ENCODE data around the gene DIDO1. TPM values are rescaled to one million over a fixed set of nuclear protein-coding genes. Genes with fewer than 3 reads are reported as not detected.

Gene DIDO1
- total RNA-seq, 1 donor from 2014 or later = 47.5 TPM

GRCh38 chr20:62892348-62893304 lies 33.7 kb downstream of the DIDO1 start:
- DNase-seq = no peak

GRCh38 chr20:62891111-62891510 lies 35.2 kb downstream of the DIDO1 start:
- DNase-seq = peak; percentile 22

- DNase-seq = no peak
Measured at GRCh38 chr20:62890444-62890843, 35.9 kb downstream of the DIDO1 start.

- no peak for DNase-seq
Measured at GRCh38 chr20:62889871-62890270, 36.4 kb downstream of the DIDO1 start.

GRCh38 chr20:62889411-62889810 lies 36.9 kb downstream of the DIDO1 start:
- DNase-seq = no peak

- no peak for DNase-seq
Measured at GRCh38 chr20:62888910-62889309, 37.4 kb downstream of the DIDO1 start.

GRCh38 chr20:62888406-62888805 lies 37.9 kb downstream of the DIDO1 start:
- no peak for DNase-seq

- DNase-seq = no peak
Measured at GRCh38 chr20:62887860-62888239, 38.5 kb downstream of the DIDO1 start.

- DNase-seq = peak; percentile 93
Measured at GRCh38 chr20:62887152-62887859, 39.0 kb downstream of the DIDO1 start.

- DNase-seq = no peak
Measured at GRCh38 chr20:62886709-62887058, 39.6 kb downstream of the DIDO1 start.

- DNase-seq = no peak
Measured at GRCh38 chr20:62885896-62886708, 40.2 kb downstream of the DIDO1 start.

GRCh38 chr20:62885046-62885895 lies 41.0 kb downstream of the DIDO1 start:
- DNase-seq = no peak

GRCh38 chr20:62884556-62884955 lies 41.7 kb downstream of the DIDO1 start:
- DNase-seq = no peak

GRCh38 chr20:62882426-62882825 lies 43.9 kb downstream of the DIDO1 start:
- no peak for DNase-seq

- no peak for DNase-seq
Measured at GRCh38 chr20:62881662-62882395, 44.5 kb downstream of the DIDO1 start.

- no peak for DNase-seq
Measured at GRCh38 chr20:62880935-62881661, 45.2 kb downstream of the DIDO1 start.

GRCh38 chr20:62880147-62880934 lies 46.0 kb downstream of the DIDO1 start:
- DNase-seq = no peak

GRCh38 chr20:62879275-62880146 lies 46.8 kb downstream of the DIDO1 start:
- DNase-seq = no peak

Measured in dermis blood vessel endothelial cell (primary cell).